SK-N-MC (cell line): Measurements from ENCODE around the gene RTL5.

Experiments
- DNase-seq: peaks from one replicate; pipeline ENCODE4 v3.0.0-alpha.2; 2011; ENCODE audit warnings: low read depth, low spot score
- H3K27ac ChIP-seq: fragments of 200-600 bp; sonication (generic); 2 replicates; pipeline ENCODE4 v1.5.1; 2016; ENCODE audit warnings: mixed run types
- H3K36me3 ChIP-seq: fragments of 200-600 bp; sonication (generic); 2 replicates; pipeline ENCODE4 v1.6.1; 2017; ENCODE audit warnings: antibody characterized with exemption, low read length, mixed read lengths; ENCODE audit not compliant: insufficient read depth
- H3K4me3 ChIP-seq: fragments of 200-600 bp; sonication (generic); 2 replicates; pipeline ENCODE4 v1.5.1; 2016
- H3K9ac ChIP-seq: fragments of 200-600 bp; sonication (generic); 2 replicates; pipeline ENCODE4 v1.8.0; 2017; ENCODE audit warnings: mixed run types, mixed read lengths; ENCODE audit not compliant: insufficient read length
- H3K9me3 ChIP-seq: fragments of 200-600 bp; sonication (generic); 2 replicates; pipeline ENCODE4 v1.6.1; 2017; ENCODE audit warnings: low read depth, mild to moderate bottlenecking, antibody characterized with exemption, low read length, moderate library complexity, mixed read lengths
- EZH2 ChIP-seq: fragments of 200-600 bp; sonication (generic); IDR thresholded peaks from one replicate; pipeline ENCODE4 v1.6.1; 2017; ENCODE audit warnings: antibody characterized with exemption
- FOXP2 ChIP-seq: optimal IDR thresholded peaks from 2 replicates; pipeline ENCODE3; 2011; ENCODE audit warnings: mild to moderate bottlenecking, moderate library complexity; ENCODE audit not compliant: insufficient read depth; ENCODE audit errors: extremely low read length, control extremely low read depth
- POLR2AphosphoS5 ChIP-seq: IDR thresholded peaks from 2 replicates; pipeline ENCODE4 v1.6.1; 2012; ENCODE audit warnings: mild to moderate bottlenecking, low read depth, low read length, borderline replicate concordance

Gene RTL5

GRCh38 chrX:72133851-72134546 is 2.3 kb upstream of the RTL5 start:
- TF ChIP-seq POLR2AphosphoS5 (no peak), EZH2 (no peak)
- no peak for DNase-seq
- H3K4me3 ChIP-seq: no peak overlapping the region
- H3K9ac ChIP-seq: no peak overlapping the region
- H3K36me3 ChIP-seq: no peaks in the 10 kb centered on the region
- no peaks in the 10 kb centered on the region for H3K9me3 ChIP-seq
- H3K27ac ChIP-seq: no peak overlapping the region

GRCh38 chrX:72132456-72132855 is 741 bp upstream of the RTL5 start:
- H3K36me3 ChIP-seq: no peaks in the 10 kb centered on the region
- no peaks in the 10 kb centered on the region for H3K9me3 ChIP-seq
- no peak overlapping the region for H3K4me3 ChIP-seq
- no peak overlapping the region for H3K9ac ChIP-seq
- TF ChIP-seq EZH2 (no peak), FOXP2 (no peak), POLR2AphosphoS5 (no peak)
- no peak overlapping the region for H3K27ac ChIP-seq
- no peak for DNase-seq

GRCh38 chrX:72130762-72131250 is 909 bp downstream of the RTL5 start:
- no peak overlapping the region for H3K27ac ChIP-seq
- H3K9ac ChIP-seq: no peak overlapping the region
- no peak for TF ChIP-seq FOXP2
- TF ChIP-seq POLR2AphosphoS5: no peak
- no peak overlapping the region for H3K4me3 ChIP-seq
- no peaks in the 10 kb centered on the region for H3K36me3 ChIP-seq
- no peaks in the 10 kb centered on the region for H3K9me3 ChIP-seq
- no peak for DNase-seq

- DNase-seq: no peak
- no peak overlapping the region for H3K9ac ChIP-seq
- H3K27ac ChIP-seq: no peak overlapping the region
- H3K4me3 ChIP-seq: no peak overlapping the region
- TF ChIP-seq EZH2 (no peak), FOXP2 (no peak), POLR2AphosphoS5 (no peak)
- no peaks in the 10 kb centered on the region for H3K9me3 ChIP-seq
- H3K36me3 ChIP-seq: no peaks in the 10 kb centered on the region
Observed at GRCh38 chrX:72130156-72130761, 1.5 kb downstream of the RTL5 start.

- TF ChIP-seq POLR2AphosphoS5: no peak
- TF ChIP-seq EZH2: no peak
- TF ChIP-seq FOXP2: no peak
- H3K9ac ChIP-seq: no peak overlapping the region
- H3K27ac ChIP-seq: no peak overlapping the region
- H3K4me3 ChIP-seq: no peak overlapping the region
- no peaks in the 10 kb centered on the region for H3K9me3 ChIP-seq
- DNase-seq: no peak
- no peaks in the 10 kb centered on the region for H3K36me3 ChIP-seq
Observed at GRCh38 chrX:72129661-72130060, 2.1 kb downstream of the RTL5 start.

GRCh38 chrX:72128881-72129280 is 2.8 kb downstream of the RTL5 start:
- Histone ChIP-seq H3K27ac (no peak overlapping the region), H3K36me3 (no peaks in the 10 kb centered on the region), H3K9me3 (no peaks in the 10 kb centered on the region), H3K9ac (no peak overlapping the region), H3K4me3 (no peak overlapping the region)
- TF ChIP-seq POLR2AphosphoS5 (no peak), EZH2 (no peak), FOXP2 (no peak)
- no peak for DNase-seq

- Histone ChIP-seq H3K36me3 (no peaks in the 10 kb centered on the region), H3K4me3 (no peak overlapping the region), H3K27ac (no peak overlapping the region), H3K9ac (no peak overlapping the region), H3K9me3 (no peaks in the 10 kb centered on the region)
- DNase-seq: no peak
- no peak for TF ChIP-seq FOXP2
- no peak for TF ChIP-seq POLR2AphosphoS5
- no peak for TF ChIP-seq EZH2
Observed at GRCh38 chrX:72128183-72128834, 3.4 kb downstream of the RTL5 start.

GRCh38 chrX:72127332-72127731 is 4.4 kb downstream of the RTL5 start:
- no peak overlapping the region for H3K9ac ChIP-seq
- TF ChIP-seq POLR2AphosphoS5: no peak
- no peak for TF ChIP-seq FOXP2
- TF ChIP-seq EZH2: no peak

GRCh38 chrX:72126539-72127140 is 5.1 kb downstream of the RTL5 start:
- H3K9me3 ChIP-seq: no peaks in the 10 kb centered on the region
- TF ChIP-seq FOXP2 (no peak), POLR2AphosphoS5 (no peak), EZH2 (no peak)
- H3K4me3 ChIP-seq: no peak overlapping the region
- H3K9ac ChIP-seq: no peak overlapping the region
- no peak overlapping the region for H3K27ac ChIP-seq
- H3K36me3 ChIP-seq: no peaks in the 10 kb centered on the region
- DNase-seq: peak; percentile 37

More at GRCh38 chrX:72127332-72127731, 4.4 kb downstream of the RTL5 start:
- Histone ChIP-seq H3K27ac (no peak overlapping the region), H3K4me3 (no peak overlapping the region), H3K9me3 (no peaks in the 10 kb centered on the region), H3K36me3 (no peaks in the 10 kb centered on the region)
- DNase-seq: no peak
